Astrocyte (in vitro differentiated cells and primary cell): Measurements from ENCODE around the gene FLT3. TPM values are rescaled to one million over a fixed set of nuclear protein-coding genes. Genes with fewer than 3 reads are reported as not detected.
A peak's percentile ranks its signal among the peaks of the same experiment; 100 is the strongest.

Source experiments
- DNase-seq: peaks from one replicate; pipeline ENCODE4 v3.0.0-alpha.2; 2010; ENCODE audit warnings: low read depth
- FAIRE-seq: peaks from 2 replicates; lab custom pipeline; 2011; peaks lifted over from hg19 to GRCh38; lab: Jason Lieb, UNC
- H2AFZ ChIP-seq: 2 replicates; pipeline ENCODE4 v1.6.0; 2012; ENCODE audit warnings: low read depth, low read length, inconsistent platforms
- H3K27ac ChIP-seq: 2 replicates; pipeline ENCODE4 v1.5.1; 2011; ENCODE audit warnings: low read depth, low read length, inconsistent platforms
- H3K27me3 ChIP-seq: 2 replicates; pipeline ENCODE4 v1.6.0; 2011; ENCODE audit warnings: low read length, inconsistent platforms; ENCODE audit not compliant: insufficient read depth
- H3K36me3 ChIP-seq: 2 replicates; pipeline ENCODE4 v1.5.1; 2011; ENCODE audit warnings: low read length, inconsistent platforms; ENCODE audit not compliant: insufficient read depth
- H3K4me1 ChIP-seq: 2 replicates; pipeline ENCODE4 v1.5.1; 2011; ENCODE audit warnings: low read length, inconsistent platforms; ENCODE audit not compliant: insufficient read depth
- H3K4me2 ChIP-seq: 2 replicates; pipeline ENCODE4 v1.6.0; 2012; ENCODE audit warnings: low read length, inconsistent platforms
- H3K4me3 ChIP-seq: 2 replicates; pipeline ENCODE4 v1.5.1; 2011; ENCODE audit warnings: low read depth, mild to moderate bottlenecking, low read length, inconsistent platforms; ENCODE audit not compliant: insufficient read depth
- H3K79me2 ChIP-seq: 2 replicates; pipeline ENCODE4 v1.6.0; 2012; ENCODE audit warnings: mild to moderate bottlenecking, low read length, inconsistent platforms; ENCODE audit not compliant: insufficient read depth
- H3K9ac ChIP-seq: 2 replicates; pipeline ENCODE4 v1.6.0; 2012; ENCODE audit warnings: mild to moderate bottlenecking, low read length, inconsistent platforms
- H3K9me3 ChIP-seq: 2 replicates; pipeline ENCODE4 v1.5.1; 2012; ENCODE audit warnings: low read depth, mild to moderate bottlenecking, low read length, inconsistent platforms; ENCODE audit not compliant: insufficient read depth
- H4K20me1 ChIP-seq: 2 replicates; pipeline ENCODE4 v1.6.0; 2012; ENCODE audit warnings: low read length, inconsistent platforms; ENCODE audit not compliant: insufficient read depth
- H3K27ac Mint-ChIP-seq: one replicate; pipeline ENCODE4 v1.8.0; 2021; ENCODE audit warnings: mild to moderate bottlenecking, mixed read lengths; ENCODE audit not compliant: unreplicated experiment
- H3K27me3 Mint-ChIP-seq: one replicate; pipeline ENCODE4 v1.8.0; 2021; ENCODE audit warnings: low read depth, mixed read lengths; ENCODE audit not compliant: unreplicated experiment
- H3K36me3 Mint-ChIP-seq: one replicate; pipeline ENCODE4 v1.8.0; 2021; ENCODE audit warnings: low read depth, mixed read lengths; ENCODE audit not compliant: unreplicated experiment
- H3K4me1 Mint-ChIP-seq: one replicate; pipeline ENCODE4 v1.8.0; 2021; ENCODE audit warnings: low read depth, mixed read lengths; ENCODE audit not compliant: unreplicated experiment
- H3K4me3 Mint-ChIP-seq: one replicate; pipeline ENCODE4 v1.8.0; 2021; ENCODE audit warnings: mild to moderate bottlenecking, moderate library complexity, mixed read lengths; ENCODE audit not compliant: unreplicated experiment
- H3K9me3 Mint-ChIP-seq: one replicate; pipeline ENCODE4 v1.8.0; 2021; ENCODE audit warnings: mild to moderate bottlenecking, mixed read lengths; ENCODE audit not compliant: unreplicated experiment
- CTCF ChIP-seq: IDR thresholded peaks from 2 replicates; pipeline ENCODE4 v1.5.1; 2011; ENCODE audit warnings: low read depth, mild to moderate bottlenecking, inconsistent platforms, low read length, moderate library complexity; ENCODE audit not compliant: insufficient read depth
- EZH2 ChIP-seq: IDR thresholded peaks from 2 replicates; pipeline ENCODE4 v1.6.1; 2012; ENCODE audit warnings: mild to moderate bottlenecking, low read length, inconsistent platforms; ENCODE audit not compliant: insufficient read depth
- total RNA-seq: library from RNA; stranded (reverse); gene quantifications from 2 replicates; pipeline ENCODE4 v1.2.1, GENCODE V29; 2021

The FLT3 gene
- total RNA-seq, 1 donor from 2014 or later: not detected

DNA sequence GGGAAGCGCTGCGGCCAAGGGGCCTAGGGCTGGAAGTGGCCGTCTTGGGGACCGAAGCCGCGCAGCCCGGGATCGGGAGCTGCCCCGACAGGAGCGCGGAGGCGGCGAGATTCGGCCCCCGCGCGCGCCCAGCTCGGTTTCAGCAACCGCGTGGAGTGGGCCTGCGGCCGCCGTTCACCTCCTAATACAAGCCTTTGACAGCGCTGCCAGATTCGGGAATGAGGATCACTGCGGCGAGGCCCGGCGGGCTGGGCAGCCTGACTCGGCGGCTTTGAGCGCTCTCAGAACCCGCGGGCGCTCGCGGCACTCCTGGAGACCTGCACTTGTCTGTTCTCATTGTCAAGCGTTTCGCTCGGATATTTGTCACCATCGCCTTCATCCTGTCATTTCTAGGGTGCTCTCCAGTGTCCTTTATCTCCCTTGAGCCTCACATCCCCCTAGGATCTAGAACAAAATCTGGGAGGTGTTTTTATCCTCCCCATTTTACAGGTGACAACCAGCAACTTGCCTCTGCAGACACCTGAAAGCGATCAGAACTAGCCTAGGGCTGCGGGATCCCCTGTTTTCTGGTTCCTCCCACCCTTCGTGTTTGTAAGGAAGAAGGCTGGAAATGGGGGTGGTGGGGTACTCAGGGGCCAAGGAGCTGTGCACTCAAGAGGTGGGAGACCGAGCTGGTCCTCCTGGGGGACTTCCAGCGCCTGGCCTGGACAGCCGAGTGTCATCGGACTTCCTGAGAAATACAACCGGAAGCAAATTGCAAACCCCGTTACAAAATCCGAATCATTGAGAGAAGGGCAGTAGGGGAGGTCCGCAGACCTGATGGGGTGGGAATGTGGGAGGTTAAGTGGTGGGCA is 129.8 kb downstream of the FLT3 start:
- peaks cover 3% of the 10 kb centered on the region for H3K36me3 Mint-ChIP-seq
- no peak overlapping the region for H3K4me3 ChIP-seq
- no peak overlapping the region for H3K27ac ChIP-seq
- H4K20me1 ChIP-seq: no peaks in the 10 kb centered on the region
- no peak overlapping the region for H3K9ac ChIP-seq
- peaks cover 1% of the 10 kb centered on the region for H3K4me1 Mint-ChIP-seq
- H2AFZ ChIP-seq: no peak overlapping the region
- no peak for DNase-seq
- peaks cover 83% of the 10 kb centered on the region for H3K27me3 Mint-ChIP-seq
- TF ChIP-seq CTCF: no peak
- TF ChIP-seq EZH2: peak; percentile 67
- no peaks in the 10 kb centered on the region for H3K36me3 ChIP-seq
- H3K79me2 ChIP-seq: no peaks in the 10 kb centered on the region
- peak overlapping the region; percentile 34 for H3K27ac Mint-ChIP-seq
- H3K4me1 ChIP-seq: no peaks in the 10 kb centered on the region
- no peak for FAIRE-seq
- H3K4me2 ChIP-seq: no peak overlapping the region
- H3K4me3 Mint-ChIP-seq: no peak overlapping the region
- H3K9me3 ChIP-seq: no peaks in the 10 kb centered on the region
- H3K27me3 ChIP-seq: peaks cover 90% of the 10 kb centered on the region
- peaks cover 25% of the 10 kb centered on the region for H3K9me3 Mint-ChIP-seq

DNA sequence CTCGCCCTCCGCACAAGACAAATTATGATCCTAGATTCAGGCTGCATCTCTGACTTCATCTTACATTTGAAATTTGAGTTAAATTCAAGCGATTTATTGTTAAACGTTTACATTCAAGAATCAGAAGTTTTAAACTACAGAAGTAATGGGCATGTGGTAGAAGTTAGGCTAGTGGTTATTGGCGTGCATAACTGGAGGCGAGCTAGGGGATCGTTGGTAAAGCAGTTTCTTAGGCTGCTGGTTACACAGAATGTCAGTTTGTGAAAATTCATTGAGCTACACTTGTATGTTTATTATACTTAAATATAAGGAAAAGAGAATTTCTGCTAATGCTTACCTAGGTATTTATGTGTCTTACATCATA is 130.5 kb downstream of the FLT3 start:
- no peaks in the 10 kb centered on the region for H4K20me1 ChIP-seq
- H3K4me2 ChIP-seq: no peak overlapping the region
- H3K9me3 ChIP-seq: no peaks in the 10 kb centered on the region
- no peak overlapping the region for H3K4me3 Mint-ChIP-seq
- H3K4me1 ChIP-seq: no peaks in the 10 kb centered on the region
- no peak overlapping the region for H3K27ac ChIP-seq
- H3K36me3 ChIP-seq: no peaks in the 10 kb centered on the region
- H3K36me3 Mint-ChIP-seq: peaks cover 3% of the 10 kb centered on the region
- H2AFZ ChIP-seq: no peak overlapping the region
- peaks cover 1% of the 10 kb centered on the region for H3K4me1 Mint-ChIP-seq
- H3K9me3 Mint-ChIP-seq: peaks cover 25% of the 10 kb centered on the region
- no peak overlapping the region for H3K9ac ChIP-seq
- H3K79me2 ChIP-seq: no peaks in the 10 kb centered on the region
- no peak for FAIRE-seq
- H3K27ac Mint-ChIP-seq: peak overlapping the region; percentile 20
- DNase-seq: no peak
- peaks cover 83% of the 10 kb centered on the region for H3K27me3 Mint-ChIP-seq
- TF ChIP-seq EZH2: no peak
- no peak for TF ChIP-seq CTCF
- H3K4me3 ChIP-seq: no peak overlapping the region
- peaks cover 90% of the 10 kb centered on the region for H3K27me3 ChIP-seq
